ENCODE results near the gene CLIC5. TPM values are rescaled to one million over a fixed set of nuclear protein-coding genes. Genes with fewer than 3 reads are reported as not detected.

CLIC5 gene
- polyA plus RNA-seq, 10 donors = 12.3 to 20.3 (median 16.0) TPM

DNA sequence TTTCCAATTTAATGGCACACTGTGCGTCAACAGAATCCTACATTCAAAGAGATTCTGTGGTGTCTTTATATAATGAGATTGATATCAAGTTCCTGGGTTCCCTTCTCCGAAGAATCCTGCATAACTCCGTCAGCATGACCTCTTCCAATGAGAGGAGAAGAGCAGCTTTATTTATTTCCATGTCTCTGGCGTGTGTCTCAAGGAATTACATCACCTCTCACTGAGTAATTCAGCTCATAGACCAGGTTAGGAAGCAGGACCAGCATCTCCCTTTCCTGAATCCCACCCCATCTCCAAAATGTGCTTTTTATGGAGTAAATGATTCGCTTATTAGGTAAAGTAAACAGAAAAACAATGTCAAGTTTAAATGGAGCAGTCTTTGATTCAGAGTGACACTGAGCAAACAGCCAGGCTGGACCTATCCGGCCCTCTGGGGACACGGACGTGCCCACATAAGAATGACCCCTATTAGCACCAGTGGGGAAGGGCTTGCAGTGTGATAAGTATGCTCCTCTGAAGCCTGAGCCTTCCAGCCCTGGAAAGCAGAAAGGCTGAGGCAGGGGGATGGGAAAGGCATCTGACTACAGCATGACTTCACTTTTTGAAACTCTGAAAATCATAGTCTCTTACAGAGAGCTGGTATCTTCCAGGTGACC lies 165.2 kb downstream of the CLIC5 start:
- no peak for DNase-seq

DNA sequence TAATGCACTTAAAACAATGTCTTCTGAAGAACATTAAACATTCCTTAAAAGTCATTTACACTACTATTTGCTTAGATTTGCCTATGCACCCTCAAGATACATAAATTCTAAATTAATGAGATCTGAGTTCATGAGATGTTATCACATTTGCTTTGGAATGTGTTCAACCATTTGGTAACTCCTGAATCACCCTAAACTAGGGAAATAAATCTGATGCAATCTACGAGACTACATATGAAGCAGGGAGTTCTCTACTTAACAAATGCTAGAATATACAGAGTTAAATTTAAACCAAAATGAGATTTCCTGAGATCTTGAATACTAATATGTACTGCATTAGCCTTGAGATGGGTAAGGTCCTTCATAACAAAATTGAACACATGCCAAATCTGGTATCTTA lies 170.1 kb downstream of the CLIC5 start:
- DNase-seq = peak in 1 of 3 donors; percentile 58

DNA sequence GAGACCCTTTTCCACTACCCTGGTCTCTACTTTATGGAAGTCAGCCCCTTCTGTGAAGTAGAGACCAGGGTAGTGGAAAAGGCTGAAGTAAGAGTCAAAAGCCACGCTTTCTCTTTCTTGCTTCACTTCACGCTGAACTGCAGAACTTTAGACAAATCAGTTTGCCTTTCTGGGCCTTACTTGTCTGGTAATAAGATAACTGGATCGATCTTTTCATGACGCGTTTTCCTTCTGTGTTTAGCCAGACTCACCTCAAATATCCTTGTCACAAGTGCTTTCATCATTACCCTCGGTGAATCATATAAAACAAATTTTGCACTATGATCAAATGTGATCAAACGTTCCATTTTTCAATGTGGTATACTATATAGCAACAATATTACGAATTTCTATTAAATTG lies 170.7 kb downstream of the CLIC5 start:
- no peak for DNase-seq

DNA sequence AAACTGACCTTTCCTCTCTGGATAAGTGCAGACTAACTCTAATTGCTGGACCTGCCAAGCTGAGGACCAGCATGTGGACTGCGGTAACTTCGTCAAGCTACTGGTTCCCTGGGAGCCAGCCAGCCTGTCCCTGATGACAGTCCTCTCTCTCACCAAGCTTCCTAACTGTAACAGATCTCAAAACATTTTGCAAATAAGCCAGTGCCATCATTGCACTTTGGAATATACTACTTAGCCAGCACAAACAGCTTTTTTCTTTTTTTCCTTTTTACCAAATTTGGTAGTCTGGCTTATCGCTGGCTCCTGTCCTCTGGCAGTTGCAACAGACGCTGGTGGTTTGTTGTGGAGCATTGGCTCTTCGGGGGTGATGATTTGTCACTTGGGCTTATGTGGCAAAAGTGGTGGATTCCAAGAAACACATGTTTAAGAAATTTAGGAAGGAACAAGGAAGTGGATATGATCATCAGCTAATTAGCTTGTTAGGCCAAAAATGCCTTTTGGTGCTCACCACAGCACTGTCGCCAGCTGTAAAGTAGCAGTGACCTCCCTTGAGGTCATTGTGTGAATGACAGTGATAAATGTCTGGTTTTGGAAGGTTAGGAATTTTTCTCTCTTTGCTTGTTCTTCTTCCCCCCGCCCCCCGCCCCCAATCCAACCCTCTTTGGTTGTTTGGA lies 171.7 kb downstream of the CLIC5 start:
- peak in 1 of 3 donors; percentile 40 for DNase-seq

DNA sequence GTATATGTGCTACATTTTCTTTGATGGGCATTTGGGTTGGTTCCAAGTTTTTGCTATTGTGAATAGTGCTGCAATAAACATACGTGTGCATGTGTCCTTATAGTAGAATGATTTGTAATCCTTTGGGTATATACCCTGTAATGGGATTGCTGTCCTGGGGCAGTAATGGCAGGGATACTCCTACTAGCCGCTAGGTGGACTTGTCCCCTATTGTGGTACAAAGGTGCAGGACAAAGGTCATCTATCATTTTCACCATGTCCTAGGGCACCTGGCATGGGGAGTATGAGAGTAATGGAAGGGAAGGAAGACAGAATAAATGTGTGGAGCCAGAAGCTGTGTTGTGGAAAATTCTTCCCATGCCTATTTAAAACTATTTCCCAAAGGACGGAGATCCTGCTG lies 174.6 kb downstream of the CLIC5 start:
- DNase-seq = no peak

DNA sequence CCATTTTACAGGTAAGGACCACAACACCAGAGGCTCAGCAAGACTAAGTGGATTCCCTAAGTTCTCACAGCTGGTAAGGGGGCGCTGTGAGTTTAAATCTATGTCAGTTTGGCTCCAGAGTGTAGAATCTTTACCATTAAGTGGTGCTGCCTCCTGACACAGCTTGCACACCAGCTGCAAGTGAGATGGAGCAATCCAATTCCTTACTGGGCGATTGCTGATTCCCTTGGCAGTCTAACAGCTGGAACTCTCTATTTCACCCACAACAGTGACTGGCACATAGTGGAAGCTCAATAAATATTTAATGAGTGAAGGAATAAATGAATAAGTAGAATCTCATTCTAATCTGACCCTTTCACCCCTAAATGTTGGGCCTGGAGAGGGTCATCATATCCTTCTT lies 176.7 kb downstream of the CLIC5 start:
- DNase-seq = no peak

DNA sequence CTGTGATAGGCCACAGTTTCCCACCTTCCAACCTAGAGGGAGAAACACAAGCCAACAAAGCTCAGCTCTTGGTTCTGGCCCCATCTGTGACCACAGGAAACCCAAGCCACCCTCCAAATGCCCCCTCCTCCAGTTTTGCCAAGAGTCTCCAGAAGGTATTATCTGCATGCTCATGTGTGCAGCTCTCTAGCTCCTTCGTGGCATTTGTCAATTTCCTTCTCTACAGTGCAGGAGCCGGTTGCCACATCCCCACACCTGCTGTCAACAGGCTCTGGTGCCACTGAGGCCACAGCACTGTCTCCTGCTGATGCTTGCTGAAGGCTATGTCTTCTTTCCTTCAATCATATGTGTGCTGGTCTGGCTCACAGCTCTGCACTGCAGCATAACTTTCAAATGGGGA lies 177.2 kb downstream of the CLIC5 start:
- DNase-seq = no peak

DNA sequence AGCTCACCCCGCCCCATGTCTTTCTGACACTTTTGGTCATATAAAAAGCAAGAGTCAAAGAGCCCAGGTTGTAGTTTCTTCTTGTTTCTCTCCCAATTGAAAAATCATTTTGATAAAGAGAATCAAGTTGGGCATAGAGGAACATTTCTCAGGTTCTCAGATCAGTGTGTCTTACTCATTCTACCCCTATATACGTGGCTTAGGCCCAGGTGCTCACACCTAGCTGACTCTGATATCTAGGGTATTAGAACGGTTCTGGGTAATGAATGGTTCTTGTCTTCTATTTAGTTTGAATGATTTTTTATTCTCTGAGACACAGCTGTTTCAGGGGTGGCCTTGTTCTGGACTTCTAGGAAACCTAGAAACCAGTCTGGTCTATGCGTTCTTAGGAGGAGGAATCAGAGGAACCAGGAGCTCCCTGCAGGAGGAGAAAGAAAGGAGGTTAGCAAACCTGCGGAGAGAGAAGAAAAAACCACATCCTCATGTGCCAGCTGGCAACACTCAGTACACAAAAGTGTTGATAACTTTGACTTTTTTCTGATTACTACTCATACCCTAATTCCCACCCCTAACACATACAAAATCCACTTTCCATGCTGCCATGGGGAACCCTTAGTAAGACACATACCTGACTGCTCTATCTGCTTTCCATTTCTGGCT lies 178.0 kb downstream of the CLIC5 start:
- no peak for DNase-seq

DNA sequence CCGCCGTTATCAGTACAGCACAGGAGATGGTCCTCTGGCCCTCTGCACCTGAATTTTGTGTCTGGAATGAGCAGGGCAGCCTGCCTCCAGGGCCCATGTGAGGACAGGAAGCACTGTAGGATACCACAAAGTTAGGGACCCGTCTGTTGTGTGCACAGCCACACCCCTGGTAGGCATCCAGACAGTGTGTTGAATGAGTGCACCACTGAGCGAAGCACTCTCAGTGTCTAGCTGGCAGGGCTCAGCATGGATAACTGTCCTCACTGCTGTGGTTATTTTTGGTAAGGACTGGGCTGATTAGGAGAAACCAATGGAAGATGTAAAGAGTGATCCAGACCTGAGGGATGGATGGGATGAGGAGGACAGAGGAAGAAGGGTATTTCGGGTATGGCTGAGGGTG lies 178.7 kb downstream of the CLIC5 start:
- no peak for DNase-seq

DNA sequence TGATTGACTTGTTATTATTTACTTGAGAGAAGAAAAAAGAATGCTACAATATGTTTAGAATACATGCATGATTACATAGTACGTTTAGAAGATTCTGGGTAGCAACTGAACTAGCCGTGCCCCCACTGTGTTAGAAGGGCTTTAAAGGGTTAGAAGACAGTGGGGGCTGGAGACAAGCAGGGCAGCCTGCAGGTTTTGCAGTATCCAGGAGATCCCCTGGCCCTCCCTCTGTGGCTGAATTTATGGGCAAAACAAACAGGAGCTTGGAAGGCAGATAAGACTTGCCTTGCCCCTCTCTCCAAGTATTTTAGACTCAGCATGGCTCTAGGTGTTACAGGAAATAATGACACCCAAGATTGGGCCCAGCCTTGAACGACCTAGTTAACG lies 179.2 kb downstream of the CLIC5 start:
- no peak for DNase-seq

DNA sequence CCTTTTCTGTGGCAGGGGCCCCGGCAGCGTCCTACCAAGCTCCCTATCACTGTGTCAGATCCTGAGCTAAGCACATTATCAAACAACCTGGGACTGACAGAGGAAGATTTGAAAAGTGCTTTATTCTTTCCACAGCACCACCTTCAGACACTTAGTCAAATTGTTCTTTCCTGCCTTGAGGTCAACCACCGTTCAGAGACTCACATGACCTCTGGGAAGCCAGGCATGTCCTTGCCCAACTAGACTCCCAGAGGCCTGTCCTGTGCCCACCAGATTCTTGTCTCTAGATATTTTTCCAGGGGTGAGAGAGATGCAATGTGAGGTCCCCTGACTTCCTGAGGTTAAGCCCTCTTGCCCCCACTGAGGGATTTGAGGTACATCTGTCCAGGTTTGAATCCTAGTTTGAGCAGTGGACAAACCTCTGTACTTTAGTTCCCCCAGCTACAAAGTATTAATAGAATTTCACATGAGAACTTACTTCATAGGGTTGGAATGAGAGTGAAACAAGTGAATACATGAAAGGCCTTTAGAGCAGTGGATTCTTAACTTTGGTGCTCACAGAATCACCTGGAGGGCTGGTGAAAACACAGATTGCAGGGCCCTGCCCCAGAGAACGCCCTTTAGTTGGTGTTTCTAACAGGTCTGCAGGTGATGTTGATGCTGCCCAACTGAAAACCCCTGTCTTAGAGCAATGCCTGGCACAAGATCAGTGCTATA lies 179.8 kb downstream of the CLIC5 start:
- no peak for DNase-seq

DNA sequence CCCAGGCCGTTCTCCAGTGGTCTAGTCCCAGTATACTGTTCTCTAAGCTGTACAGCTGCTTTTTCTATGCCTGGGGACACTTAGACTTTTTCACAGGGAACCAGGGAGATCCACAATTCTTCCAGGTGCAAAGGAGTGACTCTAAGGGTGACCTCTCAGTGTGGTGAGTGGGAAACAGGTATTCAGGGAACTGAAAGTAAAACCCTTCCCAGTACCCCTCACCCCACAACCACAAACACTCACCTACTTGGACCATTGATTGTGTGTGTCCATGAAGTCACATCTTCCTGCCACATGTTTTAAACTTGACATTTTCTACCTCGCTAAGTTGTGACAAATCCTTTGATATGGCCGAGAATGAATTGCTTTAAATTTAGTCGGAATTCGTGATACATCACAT lies 183.6 kb downstream of the CLIC5 start:
- no peak for DNase-seq

Other genes with a start within 250 kb of the CLIC5 start
- gene ENPP4, start 114.1 kb upstream of the CLIC5 start, polyA plus RNA-seq (ENCODE audit: insufficient read length in 10 of 10) = 10 to 100 TPM; 25.2 to 49.8 (median 33.5) TPM
- 1 to 10 TPM; 2.3 to 5.2 (median 3.2) TPM for gene ENPP5, start 155.1 kb upstream of the CLIC5 start, polyA plus RNA-seq (ENCODE audit: insufficient read length in 10 of 10)